ENCODE data around the gene LINC00237.

Gene LINC00237

DNA sequence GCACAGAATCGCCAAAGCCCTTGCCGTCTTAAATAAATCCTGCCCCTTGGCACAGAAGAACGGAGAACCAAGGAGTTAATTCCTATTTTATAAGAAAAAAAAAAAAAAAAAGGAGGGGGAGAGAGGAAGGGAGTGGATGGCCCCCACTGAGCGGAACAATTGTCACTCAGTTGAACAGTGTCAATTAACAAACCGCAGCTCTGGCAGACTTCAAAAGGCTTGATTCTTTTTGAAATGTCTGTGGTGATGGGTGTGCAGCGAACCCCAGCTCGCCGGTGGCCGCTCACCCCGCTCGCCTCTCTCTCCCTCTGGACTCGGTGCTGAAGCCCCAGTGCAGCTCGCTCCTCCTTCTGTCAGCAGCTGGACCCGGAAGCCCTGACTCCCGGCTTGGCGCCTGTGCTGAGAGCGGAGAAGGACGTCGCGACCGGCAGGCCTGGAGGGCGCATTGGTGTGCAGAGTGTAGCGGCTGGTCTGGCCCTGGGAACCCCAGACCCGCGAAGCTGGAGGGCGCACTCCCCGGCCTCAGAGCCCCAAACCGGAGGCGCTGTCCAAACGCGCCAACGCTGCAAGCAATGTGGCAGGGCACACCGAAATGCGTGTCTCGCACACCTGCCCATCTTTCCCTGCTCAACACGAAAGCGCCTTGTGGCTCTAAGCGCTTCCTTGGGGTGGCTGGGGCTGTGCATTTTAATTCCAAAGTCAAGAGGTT lies 3.4 kb downstream of the LINC00237 start:
- H3K4me3 ChIP-seq (replicated peaks; ENCODE audit: insufficient read depth, low read length): peak overlapping the region; percentile 22
- DNase-seq (ENCODE audit: low read depth in 1 of 2, low spot score in 1 of 2): peak in 1 of 2 experiments; percentile 39
- no peak overlapping the region for H3K27ac ChIP-seq (replicated peaks)
- TF ChIP-seq, protein P1, sequence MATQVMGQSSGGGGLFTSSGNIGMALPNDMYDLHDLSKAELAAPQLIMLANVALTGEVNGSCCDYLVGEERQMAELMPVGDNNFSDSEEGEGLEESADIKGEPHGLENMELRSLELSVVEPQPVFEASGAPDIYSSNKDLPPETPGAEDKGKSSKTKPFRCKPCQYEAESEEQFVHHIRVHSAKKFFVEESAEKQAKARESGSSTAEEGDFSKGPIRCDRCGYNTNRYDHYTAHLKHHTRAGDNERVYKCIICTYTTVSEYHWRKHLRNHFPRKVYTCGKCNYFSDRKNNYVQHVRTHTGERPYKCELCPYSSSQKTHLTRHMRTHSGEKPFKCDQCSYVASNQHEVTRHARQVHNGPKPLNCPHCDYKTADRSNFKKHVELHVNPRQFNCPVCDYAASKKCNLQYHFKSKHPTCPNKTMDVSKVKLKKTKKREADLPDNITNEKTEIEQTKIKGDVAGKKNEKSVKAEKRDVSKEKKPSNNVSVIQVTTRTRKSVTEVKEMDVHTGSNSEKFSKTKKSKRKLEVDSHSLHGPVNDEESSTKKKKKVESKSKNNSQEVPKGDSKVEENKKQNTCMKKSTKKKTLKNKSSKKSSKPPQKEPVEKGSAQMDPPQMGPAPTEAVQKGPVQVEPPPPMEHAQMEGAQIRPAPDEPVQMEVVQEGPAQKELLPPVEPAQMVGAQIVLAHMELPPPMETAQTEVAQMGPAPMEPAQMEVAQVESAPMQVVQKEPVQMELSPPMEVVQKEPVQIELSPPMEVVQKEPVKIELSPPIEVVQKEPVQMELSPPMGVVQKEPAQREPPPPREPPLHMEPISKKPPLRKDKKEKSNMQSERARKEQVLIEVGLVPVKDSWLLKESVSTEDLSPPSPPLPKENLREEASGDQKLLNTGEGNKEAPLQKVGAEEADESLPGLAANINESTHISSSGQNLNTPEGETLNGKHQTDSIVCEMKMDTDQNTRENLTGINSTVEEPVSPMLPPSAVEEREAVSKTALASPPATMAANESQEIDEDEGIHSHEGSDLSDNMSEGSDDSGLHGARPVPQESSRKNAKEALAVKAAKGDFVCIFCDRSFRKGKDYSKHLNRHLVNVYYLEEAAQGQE (IDR thresholded peaks at IDR 0.05; ENCODE audit: insufficient replicate concordance, low read depth): peak; percentile 87
- TF ChIP-seq POLR2AphosphoS5 (IDR thresholded peaks at IDR 0.05; ENCODE audit: low read depth): no peak
- H3K27me3 ChIP-seq (ENCODE audit: insufficient read depth, poor library complexity, severe bottlenecking): peaks cover 47% of the 10 kb centered on the region

DNA sequence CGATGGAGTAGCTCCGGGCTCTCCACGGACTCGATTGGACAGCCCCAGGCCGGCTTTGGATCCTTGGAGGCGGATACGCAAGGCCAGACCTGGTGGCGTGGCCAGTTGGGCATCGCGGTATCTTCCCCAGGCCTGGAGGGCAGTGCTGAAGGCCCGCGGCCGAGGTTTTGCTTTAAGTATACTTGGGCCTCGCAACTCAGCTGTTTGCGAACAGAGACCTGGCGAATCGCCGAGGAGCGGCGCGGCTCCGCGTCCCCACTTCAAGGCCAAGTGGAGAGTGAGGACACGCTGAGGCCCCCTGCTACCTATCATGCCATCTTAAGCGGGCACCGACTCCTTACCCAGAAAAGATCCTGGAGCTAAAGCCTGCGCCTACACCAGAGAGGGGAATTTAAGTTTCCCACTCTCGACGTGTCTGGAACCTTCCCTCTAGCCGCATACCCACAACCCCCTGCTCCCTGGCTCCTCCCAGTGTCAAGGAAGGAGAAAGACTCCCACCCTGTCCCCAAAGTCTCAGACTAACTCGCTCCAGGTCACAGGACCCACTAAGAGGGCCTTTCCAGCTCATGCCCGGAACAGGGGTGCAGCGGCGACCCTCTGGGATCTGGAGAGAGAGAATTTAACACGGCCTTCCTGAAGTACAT lies 4.1 kb downstream of the LINC00237 start:
- H3K4me3 ChIP-seq (replicated peaks; ENCODE audit: insufficient read depth, low read length): no peak overlapping the region
- peaks cover 40% of the 10 kb centered on the region for H3K27me3 ChIP-seq (ENCODE audit: insufficient read depth, poor library complexity, severe bottlenecking)
- no peak overlapping the region for H3K27ac ChIP-seq (replicated peaks)
- no peak for DNase-seq (ENCODE audit: low read depth in 1 of 2, low spot score in 1 of 2)
- TF ChIP-seq POLR2AphosphoS5 (IDR thresholded peaks at IDR 0.05; ENCODE audit: low read depth): no peak
- TF ChIP-seq GABPA (IDR thresholded peaks at IDR 0.05; ENCODE audit: low read depth): no peak
- no peak for TF ChIP-seq SPI1 (IDR thresholded peaks at IDR 0.05; ENCODE audit: borderline replicate concordance, low read depth)
- TF ChIP-seq, protein P1 (IDR thresholded peaks at IDR 0.05; ENCODE audit: insufficient replicate concordance, low read depth): no peak
- TF ChIP-seq, protein P2, sequence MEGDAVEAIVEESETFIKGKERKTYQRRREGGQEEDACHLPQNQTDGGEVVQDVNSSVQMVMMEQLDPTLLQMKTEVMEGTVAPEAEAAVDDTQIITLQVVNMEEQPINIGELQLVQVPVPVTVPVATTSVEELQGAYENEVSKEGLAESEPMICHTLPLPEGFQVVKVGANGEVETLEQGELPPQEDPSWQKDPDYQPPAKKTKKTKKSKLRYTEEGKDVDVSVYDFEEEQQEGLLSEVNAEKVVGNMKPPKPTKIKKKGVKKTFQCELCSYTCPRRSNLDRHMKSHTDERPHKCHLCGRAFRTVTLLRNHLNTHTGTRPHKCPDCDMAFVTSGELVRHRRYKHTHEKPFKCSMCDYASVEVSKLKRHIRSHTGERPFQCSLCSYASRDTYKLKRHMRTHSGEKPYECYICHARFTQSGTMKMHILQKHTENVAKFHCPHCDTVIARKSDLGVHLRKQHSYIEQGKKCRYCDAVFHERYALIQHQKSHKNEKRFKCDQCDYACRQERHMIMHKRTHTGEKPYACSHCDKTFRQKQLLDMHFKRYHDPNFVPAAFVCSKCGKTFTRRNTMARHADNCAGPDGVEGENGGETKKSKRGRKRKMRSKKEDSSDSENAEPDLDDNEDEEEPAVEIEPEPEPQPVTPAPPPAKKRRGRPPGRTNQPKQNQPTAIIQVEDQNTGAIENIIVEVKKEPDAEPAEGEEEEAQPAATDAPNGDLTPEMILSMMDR (IDR thresholded peaks at IDR 0.05; ENCODE audit: insufficient read depth, low read length): no peak

DNA sequence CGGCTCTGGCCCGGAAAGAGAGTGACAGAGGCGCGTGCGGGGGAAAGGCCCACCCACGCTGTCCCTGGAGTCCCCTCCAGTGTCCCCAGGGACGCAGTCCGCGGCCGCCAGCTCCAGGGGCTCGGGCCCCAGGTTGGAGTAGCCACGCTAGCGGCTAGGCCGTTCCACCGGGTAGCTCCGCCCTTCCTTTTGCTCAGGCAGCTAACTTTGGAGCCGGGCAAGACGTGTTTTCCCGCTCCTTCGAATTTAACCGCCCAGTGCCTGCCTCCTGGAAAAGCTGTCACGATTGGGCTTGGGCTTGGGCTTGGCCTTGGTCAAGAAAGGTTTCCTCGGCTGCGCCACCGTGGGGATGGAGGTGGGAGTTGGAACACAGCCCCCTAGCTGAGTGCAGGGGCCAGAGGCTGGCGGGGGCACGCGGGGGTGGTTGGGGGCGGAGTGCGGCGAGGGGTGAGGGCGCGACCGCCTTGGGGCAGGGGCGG lies 4.7 kb downstream of the LINC00237 start:
- peak overlapping the region; percentile 48 for H3K4me3 ChIP-seq (replicated peaks; ENCODE audit: insufficient read depth, low read length)
- H3K27me3 ChIP-seq (ENCODE audit: insufficient read depth, poor library complexity, severe bottlenecking): peaks cover 36% of the 10 kb centered on the region
- TF ChIP-seq SPI1 (IDR thresholded peaks at IDR 0.05; ENCODE audit: borderline replicate concordance, low read depth): no peak
- no peak for TF ChIP-seq POLR2AphosphoS5 (IDR thresholded peaks at IDR 0.05; ENCODE audit: low read depth)
- TF ChIP-seq GABPA (IDR thresholded peaks at IDR 0.05; ENCODE audit: low read depth): no peak
- TF ChIP-seq, protein P2 (IDR thresholded peaks at IDR 0.05; ENCODE audit: insufficient read depth, low read length): no peak
- TF ChIP-seq, protein P1 (IDR thresholded peaks at IDR 0.05; ENCODE audit: insufficient replicate concordance, low read depth): no peak
- H3K27ac ChIP-seq (replicated peaks): peak overlapping the region; percentile 84
- no peak for DNase-seq (ENCODE audit: low read depth in 1 of 2, low spot score in 1 of 2)
